Ovary (tissue), 3 donors: ENCODE data around the gene LEMD3.

Experiments used
- POLR2A ChIP-seq: fragments of 450-650 bp; IDR thresholded peaks from one replicate; pipeline ENCODE4 v1.6.1; 2017; ENCODE audit warnings: antibody characterized with exemption, mild to moderate bottlenecking, moderate library complexity
- TF ChIP-seq, protein P1 (sequence below), 3 donors: fragments of 450-650 bp in 2 of 3; fragments of 200-600 bp in 1 of 3; IDR thresholded peaks; one replicate each; pipeline versions ENCODE4 v1.5.1 to v1.8.0; 2016 to 2022; ENCODE audit warnings: antibody characterized with exemption in 3 of 3, mild to moderate bottlenecking in 1 of 3
- donor health status: DM: no; HTN: no; CAD: no.

DNA sequence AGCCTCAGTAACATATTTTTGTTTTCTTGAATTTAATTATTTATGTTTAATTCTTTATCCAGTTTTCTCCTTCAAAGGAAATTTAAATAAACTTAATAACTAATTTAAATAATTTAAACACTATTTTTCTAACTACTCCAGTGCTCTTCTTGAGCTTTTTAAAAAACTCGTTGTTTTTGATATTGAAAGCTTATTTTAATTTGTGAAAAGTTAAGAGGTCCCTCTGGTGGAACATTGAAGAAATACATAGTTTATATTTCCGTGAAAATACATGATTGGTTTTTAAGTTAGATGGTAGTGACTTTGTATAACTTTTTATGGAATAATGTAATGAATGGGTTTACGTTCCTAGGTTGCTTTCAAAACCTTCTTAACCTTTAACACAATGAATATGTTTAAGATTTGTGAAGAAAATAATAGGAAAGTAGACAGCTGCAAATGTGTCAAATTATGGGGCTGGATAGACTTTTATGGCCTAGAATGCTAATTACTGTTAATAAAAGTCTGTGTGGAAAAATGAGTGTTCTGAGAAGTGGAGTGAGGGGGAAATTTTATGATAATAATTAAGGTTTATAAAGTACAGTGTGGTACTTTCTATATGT lies 63.2 kb downstream of the LEMD3 start:
- TF ChIP-seq POLR2A, result no peak
- TF ChIP-seq, protein P1, sequence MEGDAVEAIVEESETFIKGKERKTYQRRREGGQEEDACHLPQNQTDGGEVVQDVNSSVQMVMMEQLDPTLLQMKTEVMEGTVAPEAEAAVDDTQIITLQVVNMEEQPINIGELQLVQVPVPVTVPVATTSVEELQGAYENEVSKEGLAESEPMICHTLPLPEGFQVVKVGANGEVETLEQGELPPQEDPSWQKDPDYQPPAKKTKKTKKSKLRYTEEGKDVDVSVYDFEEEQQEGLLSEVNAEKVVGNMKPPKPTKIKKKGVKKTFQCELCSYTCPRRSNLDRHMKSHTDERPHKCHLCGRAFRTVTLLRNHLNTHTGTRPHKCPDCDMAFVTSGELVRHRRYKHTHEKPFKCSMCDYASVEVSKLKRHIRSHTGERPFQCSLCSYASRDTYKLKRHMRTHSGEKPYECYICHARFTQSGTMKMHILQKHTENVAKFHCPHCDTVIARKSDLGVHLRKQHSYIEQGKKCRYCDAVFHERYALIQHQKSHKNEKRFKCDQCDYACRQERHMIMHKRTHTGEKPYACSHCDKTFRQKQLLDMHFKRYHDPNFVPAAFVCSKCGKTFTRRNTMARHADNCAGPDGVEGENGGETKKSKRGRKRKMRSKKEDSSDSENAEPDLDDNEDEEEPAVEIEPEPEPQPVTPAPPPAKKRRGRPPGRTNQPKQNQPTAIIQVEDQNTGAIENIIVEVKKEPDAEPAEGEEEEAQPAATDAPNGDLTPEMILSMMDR (IDR thresholded peaks at IDR 0.05), result no peak
